Inflammatory macrophage treated with lipopolysaccharide for 1 hour (primary cell): Measurements from ENCODE around the gene IL17RC.
A peak's percentile ranks its signal among the peaks of the same experiment; 100 is the strongest.
"Not testable (repeated sequence)": the region's sequence is repeated elsewhere in the genome, so short reads cannot be mapped to it uniquely, and the experiment has no call there.

Experiments used
- DNase-seq, 2 donors: peaks; one replicate each; pipeline ENCODE4 v3.0.0-alpha.2; 2020 to 2022

The IL17RC gene

GRCh38 chr3:9916734-9917680 is at the start of gene IL17RC:
Gene IL17RC, plus strand, starts transcription at chr3:9917098. Its CDS starts 218 bp downstream, at chr3:9917316.
- peak; percentile 66 to 71 for DNase-seq

- DNase-seq, result no peak
Measured at GRCh38 chr3:9867106-9867505, 49.8 kb upstream of the IL17RC start.

DNA sequence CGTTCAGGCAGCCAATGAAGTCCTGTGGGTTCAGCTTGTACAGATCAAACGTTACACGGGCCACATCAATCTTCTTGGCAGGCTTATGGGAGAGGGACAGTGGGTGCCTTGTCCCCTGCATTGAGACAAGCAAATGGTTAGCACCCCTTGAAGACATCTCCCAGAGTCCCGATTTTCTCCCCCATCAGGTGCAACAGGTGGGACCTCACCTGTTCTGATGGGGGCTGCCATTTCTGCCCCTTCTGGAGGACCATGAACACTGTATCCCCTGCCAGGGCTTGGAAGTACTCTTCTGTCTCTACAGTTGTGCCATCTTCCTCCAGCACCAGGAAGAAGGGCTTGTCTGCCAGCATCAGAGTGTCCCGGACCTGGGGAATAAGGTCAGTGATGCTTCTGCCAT is 46.9 kb upstream of the IL17RC start:
- DNase-seq, result no peak

DNA sequence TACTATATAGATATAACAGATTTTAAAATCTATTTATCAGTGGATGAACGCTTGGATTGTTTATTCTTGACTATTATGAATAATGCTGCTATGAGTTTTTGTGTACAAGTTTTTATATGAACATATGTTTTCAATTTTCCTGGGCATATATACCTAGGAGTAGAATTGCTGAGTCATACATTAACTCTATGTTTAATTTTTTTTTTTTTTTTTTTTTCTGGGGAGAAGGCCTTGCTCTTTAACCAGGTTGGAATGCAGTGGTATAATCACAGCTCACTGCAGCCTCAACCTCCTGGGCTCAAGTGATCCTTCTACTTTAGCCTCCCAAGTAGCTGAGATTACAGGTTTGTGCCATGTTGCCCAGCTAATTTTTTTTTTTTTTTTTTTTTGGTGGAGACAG is 45.9 kb upstream of the IL17RC start:
- no peak for DNase-seq

- DNase-seq, result not testable (repeated sequence)
Measured at GRCh38 chr3:9872067-9872466, 44.8 kb upstream of the IL17RC start.

GRCh38 chr3:9875448-9875847 is 41.5 kb upstream of the IL17RC start:
- DNase-seq, result no peak

DNA sequence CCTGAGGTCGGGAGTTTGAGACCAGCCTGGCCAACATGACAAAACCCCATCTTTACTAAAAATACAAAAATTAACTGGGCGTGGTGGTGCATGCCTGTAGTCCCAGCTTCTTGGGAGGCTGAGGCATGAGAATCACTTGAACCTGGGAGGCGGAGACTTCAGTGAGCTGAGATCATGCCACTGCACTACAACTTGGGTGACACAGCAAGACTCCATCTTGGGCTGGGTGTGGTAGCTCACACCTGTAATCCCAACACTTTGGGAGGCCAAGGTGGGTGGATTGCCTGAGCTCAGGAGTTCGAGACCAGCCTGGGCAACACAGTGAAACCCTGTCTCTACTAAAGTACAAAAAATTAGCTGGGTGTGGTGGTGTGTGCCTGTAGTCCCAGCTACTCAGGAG is 40.6 kb upstream of the IL17RC start:
- DNase-seq, result not testable (repeated sequence)

DNA sequence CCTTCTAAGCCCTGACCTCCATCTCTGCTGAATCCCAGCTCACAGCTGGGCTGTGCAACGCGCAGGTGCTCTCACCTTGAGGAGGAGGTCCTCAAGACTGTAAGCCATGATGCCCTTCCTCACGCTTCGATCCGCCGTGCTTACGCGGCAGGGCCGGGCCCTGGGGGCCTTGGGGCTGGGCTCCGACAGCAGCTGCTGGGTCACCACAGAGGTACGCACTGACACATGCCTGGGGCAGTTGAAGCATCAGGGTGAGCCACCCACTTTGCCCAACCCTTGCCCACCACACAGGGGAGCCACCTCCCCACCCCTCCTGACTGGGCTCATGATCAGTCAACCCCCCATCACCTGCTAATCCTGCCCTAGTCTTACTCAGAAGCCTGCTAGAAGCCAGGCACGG is 39.9 kb upstream of the IL17RC start:
- no peak for DNase-seq

GRCh38 chr3:9878700-9879099 is 38.2 kb upstream of the IL17RC start:
- DNase-seq, result no peak

DNA sequence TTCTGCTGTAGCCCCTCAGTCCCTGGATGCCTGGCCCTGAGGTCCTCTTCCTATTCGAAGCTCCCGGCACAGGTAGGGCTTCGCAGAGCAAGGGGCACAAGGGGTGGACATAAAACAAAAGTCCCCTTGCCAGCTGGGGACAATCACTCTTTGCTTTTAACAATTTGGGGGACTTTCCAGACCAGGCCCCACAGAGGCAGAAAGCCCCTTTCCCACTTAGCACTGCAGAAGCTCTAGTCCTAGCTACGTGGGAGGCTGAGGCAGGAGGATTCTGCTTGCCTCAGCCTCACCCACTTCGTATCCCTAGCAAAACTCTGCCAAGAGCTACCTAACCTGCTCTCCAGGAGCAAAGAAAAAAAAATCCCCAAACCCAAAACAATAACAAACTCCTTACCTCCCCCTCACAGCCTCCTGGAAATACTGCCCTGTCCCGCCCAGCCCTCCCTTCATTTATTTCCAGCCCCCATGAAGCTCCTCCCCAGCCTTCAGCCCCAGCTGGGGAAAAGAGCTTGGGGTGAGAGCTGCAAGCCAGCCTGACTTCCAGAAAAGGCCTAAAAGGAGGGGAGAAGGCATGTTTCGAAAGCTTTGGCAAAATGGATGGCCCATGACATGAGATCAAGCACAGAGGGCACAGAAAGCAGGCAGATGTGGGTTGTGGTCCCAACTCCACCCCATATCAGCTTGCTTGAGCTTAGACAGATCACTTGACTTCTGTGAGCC is 36.9 kb upstream of the IL17RC start, which contains the start of gene CIDEC:
TSS of gene CIDEC (minus strand) at position 424 of the 720 bp plus-strand sequence. CDS start 1,767 bp downstream, outside the sequence.
- no peak for DNase-seq

DNA sequence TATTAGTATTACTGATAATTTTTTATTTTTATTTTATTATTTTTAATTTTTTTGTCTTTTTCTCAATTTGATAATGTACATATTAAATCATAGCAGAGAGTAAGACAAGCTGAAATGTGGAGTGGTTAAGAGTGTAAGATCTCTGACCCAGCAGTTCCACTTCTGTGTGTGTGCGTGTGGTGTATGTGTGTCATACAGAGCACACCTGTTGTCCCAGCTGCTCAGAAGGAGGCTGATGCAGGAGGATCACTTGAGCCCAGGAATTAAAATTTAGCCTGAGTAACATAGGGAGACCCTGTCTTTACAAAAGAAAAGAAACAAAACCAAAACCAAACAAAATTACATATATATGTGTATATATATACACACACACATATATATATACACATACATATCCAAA is 35.5 kb upstream of the IL17RC start:
- no peak for DNase-seq

- no peak for DNase-seq
Measured at GRCh38 chr3:9883706-9884554, 33.0 kb upstream of the IL17RC start.

- DNase-seq, result no peak
Measured at GRCh38 chr3:9884555-9885165, 32.2 kb upstream of the IL17RC start.

- DNase-seq, result no peak
Measured at GRCh38 chr3:9886328-9886727, 30.6 kb upstream of the IL17RC start.

- no peak for DNase-seq
Measured at GRCh38 chr3:9887480-9887879, 29.4 kb upstream of the IL17RC start.

- DNase-seq, result no peak
Measured at GRCh38 chr3:9888540-9888939, 28.4 kb upstream of the IL17RC start.

GRCh38 chr3:9889405-9889804 is 27.5 kb upstream of the IL17RC start:
- no peak for DNase-seq

- peak; percentile 85 to 98 for DNase-seq
Measured at GRCh38 chr3:9890249-9891071, 26.4 kb upstream of the IL17RC start, which contains the start of gene JAGN1. Gene JAGN1, plus strand, starts transcription at chr3:9890610. Its CDS starts 113 bp downstream, at chr3:9890723.

DNA sequence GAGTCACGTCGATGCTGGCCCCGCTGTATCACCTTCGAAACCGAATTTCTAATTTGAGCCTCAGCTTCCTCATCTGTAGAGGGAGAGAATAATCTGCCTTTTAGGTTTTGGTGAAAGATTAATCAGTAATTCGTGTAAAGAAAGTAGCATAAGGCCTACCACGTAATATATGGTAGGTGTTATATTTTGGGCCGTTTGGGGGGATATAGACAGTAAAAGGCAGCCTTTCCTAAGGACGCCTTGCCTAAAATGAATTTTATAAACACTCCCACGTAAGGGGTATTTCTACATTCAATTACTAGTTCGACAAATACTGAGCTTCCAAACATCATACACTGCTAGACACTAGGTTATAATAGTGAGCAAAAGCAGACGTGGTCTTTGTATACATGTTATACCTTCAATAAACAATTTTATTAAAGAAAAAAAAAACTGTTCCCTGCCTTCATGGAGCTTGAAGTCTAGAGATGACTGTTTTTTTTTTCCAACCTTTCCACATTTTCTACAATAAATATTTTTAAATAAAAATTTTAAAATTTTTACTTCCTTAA is 25.8 kb upstream of the IL17RC start:
- peak in 1 of 2 donors; percentile 14 for DNase-seq

- no peak for DNase-seq
Measured at GRCh38 chr3:9893739-9894138, 23.2 kb upstream of the IL17RC start.

- not testable (repeated sequence) for DNase-seq
Measured at GRCh38 chr3:9895715-9896114, 21.2 kb upstream of the IL17RC start.
